ENCODE results near the gene MRPL55.
A peak's percentile ranks its signal among the peaks of the same experiment; 100 is the strongest.

Gene MRPL55

DNA sequence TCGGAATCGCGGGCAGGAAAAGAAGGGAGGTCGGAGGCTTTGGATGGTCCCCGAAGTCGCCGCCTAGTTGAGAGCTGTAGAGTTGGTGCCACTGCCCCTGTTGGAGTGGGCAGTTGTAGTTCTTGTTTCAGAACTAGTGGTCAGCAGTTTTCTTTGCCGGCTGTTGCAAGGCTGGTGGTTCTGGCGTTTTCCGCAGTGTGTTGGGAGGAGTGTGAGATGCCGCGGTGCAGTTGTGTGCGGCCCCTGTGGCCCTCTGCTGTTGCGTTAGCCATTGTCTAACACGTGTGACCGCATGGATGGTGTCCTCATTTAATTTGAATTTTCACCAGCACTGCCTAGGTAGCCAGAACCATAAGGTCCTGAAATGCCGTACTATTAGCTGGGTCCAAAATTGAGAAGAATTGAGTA, 25.2 kb downstream of the MRPL55 start:
- no peak for DNase-seq

- DNase-seq: no peak
These were observed 25.9 kb downstream of the MRPL55 start for GRCh38 chr1:228082918-228083870.

DNA sequence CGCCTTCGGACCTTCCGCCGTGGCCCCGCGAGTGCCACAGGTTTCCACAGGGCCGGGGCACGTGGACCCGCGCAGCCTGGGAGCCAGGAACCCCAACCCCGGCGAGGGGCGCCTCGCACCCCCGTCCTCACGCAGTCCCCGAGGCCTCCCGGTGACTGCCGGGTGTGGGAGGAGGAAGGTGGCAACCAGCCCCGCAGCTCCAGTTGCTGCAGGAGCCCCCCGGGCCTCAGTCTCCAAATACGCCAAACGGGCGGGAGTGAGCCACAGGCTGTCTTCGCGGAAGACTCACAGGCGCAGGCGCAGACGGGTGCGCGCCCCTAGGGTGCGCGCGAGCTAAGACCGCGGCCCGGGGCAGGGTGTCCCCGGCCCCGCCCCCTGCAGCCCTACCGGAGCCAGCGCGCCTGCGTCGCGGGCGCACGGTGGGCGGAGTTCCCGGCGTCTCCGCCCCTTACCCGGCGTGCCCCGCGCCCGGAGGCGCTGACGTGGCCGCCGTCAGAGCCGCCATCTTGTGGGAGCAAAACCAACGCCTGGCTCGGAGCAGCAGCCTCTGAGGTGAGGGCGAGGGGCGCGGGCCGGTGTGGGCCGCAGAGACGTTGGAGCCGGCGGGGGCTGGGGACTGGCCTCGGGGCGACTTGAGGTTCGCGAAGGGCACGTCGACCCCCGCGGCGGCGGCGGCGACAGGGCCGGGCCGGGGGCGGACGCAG, 26.7 kb downstream of the MRPL55 start, which contains the start of gene ARF1:
Gene ARF1 (plus strand): TSS at position 495 of the 704 bp plus-strand sequence. CDS start 14,407 bp downstream, outside the sequence.
- DNase-seq: peak; percentile 75 to 83

- no peak for DNase-seq
These were observed 27.4 kb downstream of the MRPL55 start for GRCh38 chr1:228081578-228082213.

- DNase-seq: no peak
These were observed 28.0 kb downstream of the MRPL55 start for GRCh38 chr1:228081144-228081543.

- DNase-seq: no peak
These were observed 29.4 kb downstream of the MRPL55 start for GRCh38 chr1:228079601-228080263.

GRCh38 chr1:228079013-228079412, 30.1 kb downstream of the MRPL55 start:
- DNase-seq: no peak

DNA sequence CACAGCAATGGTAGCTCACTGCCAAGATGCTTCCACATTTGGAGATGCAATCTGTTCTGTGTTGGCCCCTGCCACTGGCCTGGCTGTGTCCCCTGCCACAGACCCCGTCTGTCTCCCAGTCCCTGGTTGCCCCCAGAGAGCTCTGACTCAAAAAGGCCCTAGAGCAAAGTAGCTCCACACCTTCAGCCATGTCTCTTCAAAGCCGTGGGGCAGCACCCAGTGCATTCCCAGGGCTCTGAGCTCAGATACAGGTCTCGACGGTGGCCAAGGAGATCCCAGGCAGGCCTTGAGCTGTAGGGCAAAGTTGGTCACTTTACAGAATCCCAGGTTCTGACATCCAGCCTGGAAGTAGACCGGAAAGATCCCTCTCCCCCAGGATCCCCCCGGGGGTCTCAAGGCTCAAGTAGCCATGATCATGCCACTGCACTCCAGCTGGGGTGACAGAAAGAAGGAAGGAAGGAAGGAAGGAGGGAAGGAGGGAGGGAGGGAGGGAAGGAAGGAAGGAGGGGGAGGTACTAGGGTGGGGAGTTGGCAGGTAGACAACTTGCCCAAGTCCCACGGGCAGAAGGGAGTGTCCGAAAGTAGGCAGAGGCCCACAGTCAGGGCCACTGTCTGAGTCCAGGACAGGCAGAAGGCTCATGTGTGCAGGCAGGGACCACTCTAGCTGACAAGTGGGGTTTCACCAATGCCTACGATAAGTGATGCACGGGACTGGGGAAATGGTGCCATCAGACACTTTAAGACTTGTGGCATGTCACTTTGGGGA, 31.4 kb downstream of the MRPL55 start:
- DNase-seq: no peak

DNA sequence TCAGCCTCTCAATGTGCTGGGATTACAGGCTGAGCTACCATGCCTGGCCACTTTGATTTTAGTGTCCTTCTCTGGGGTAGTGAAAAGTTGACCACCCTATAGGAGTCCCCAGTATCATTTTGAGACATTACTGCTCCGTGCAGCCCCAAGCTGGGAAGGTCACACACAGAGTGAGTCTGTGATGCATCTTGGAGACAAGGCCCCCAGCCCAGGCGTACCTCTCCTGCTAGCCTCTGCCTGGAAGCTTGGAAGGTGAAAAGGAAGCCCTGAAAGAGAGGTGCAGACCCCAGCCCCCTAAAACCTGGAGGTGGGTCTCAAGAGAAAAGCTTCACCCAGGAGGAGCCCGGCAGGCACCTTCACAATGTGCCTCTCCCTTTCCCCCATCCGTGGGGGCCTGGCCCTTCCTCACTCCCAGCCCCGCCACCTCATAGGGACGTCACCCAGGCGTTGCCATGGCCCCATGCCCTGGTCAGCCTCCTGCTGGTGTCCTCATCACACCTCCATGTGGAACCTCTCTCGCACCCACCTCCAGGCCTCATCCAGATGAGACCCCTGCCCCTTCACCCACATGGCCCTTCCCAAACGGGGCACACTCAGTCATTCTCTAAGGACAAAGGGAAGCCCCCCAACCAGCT, 32.2 kb downstream of the MRPL55 start:
- no peak for DNase-seq

DNA sequence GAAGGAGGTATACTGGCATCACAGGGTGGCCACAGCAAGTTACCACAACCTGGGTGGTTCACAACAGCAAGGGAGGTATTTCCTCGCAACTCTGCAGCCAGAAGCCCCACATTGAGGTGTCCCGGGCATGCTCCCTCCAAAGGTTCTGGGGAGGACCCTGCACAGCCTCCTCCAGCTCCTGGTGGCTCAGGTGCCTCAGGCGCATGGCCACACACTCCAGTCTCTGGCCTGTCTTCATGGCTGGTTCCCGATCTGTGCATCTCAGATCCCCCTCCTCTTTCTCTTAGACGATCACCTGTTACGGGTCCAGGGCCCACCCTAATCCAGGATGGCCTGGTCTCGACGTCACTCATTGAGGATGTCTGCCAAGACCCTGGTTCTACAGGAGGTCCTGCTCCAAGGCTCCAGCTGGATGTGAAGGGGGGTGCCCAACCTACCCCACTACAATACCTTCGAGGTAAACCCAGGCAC, 33.3 kb downstream of the MRPL55 start:
- no peak for DNase-seq

GRCh38 chr1:228074954-228075730, 34.0 kb downstream of the MRPL55 start:
- DNase-seq: no peak

GRCh38 chr1:228073857-228074545, 35.1 kb downstream of the MRPL55 start:
- DNase-seq: no peak

DNA sequence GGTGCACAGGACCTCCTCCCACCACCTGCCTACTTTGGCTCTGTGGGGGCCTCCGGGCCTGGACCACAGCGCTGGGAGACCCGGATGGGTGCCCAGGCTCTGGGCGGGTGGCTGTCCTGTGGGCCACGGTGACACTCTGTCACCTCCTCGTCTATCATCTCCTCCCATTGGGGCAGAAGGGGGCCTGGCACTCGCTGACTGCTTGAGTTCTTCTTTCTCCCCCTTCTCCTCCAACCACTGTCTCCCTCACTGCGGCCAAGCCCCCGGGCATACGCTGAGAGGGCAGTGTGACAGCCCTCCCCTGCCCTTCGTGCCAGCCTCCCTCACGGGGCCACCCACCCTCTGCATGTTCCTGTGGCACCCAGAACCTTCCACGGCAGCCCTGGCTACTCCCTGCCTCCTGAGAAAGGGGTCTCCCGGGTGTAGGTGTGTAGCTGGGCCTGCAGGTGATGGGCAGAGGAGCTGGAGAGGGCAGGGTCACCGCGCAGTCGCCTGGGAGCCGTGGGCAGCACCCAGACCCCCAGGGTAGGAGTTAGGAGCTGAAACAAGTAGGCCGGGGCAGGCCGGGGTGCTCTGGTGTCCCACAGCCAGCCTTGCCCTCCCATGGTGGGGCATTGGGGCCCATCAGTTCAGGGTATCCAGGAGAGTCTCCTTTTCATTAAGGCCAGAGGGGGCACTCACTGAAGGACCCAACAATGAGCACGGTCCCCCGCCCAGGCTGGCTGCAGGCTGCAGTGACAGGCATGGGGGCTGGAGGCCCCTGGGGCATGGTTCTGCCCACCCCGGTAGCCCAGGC, 35.8 kb downstream of the MRPL55 start:
- no peak for DNase-seq

DNA sequence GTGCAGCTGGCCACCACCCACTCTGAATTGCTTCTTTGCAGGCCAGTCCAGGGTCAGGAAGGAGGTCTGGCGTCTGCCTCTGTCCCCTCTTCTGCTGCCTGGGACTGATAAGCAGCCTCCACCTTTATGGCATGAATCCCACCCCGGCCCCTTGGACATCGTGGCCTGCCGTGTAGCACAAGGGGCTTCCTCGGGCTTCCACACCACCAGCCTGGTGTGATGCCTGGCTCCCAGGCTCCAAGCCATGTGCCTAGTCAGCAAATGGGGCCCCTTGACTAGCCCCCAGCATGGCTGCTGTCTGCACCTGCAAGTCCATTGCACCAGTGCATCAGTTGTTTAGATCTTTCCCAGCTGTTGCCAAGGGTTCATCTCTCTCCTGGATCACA, 36.4 kb downstream of the MRPL55 start:
- DNase-seq: no peak

- no peak for DNase-seq
These were observed 37.1 kb downstream of the MRPL55 start for GRCh38 chr1:228071839-228072657.

- DNase-seq: no peak
These were observed 38.2 kb downstream of the MRPL55 start for GRCh38 chr1:228070851-228071250.

- DNase-seq: no peak
These were observed 38.9 kb downstream of the MRPL55 start for GRCh38 chr1:228070173-228070572.

- DNase-seq: no peak
These were observed 40.7 kb downstream of the MRPL55 start for GRCh38 chr1:228068359-228068758.

Data from bone marrow (tissue), 2 donors.